Tibial nerve (tissue), 4 donors: ENCODE results near the gene PRXL2B. TPM values are rescaled to one million over a fixed set of nuclear protein-coding genes. Genes with fewer than 3 reads are reported as not detected.
"Not testable (repeated sequence)": the region's sequence is repeated elsewhere in the genome, so short reads cannot be mapped to it uniquely, and the experiment has no call there.

Experiments
- DNase-seq, 2 donors: peaks; one replicate each; pipeline ENCODE4 v3.0.0-alpha.2; 2019; ENCODE audit warnings: low spot score in 2 of 2
- H3K27ac ChIP-seq, 4 donors: fragments of 200-600 bp; sonication (generic) in 3 of 4; one replicate each; pipeline ENCODE4 v1.5.1; 2017 to 2019; ENCODE audit warnings: mild to moderate bottlenecking in 1 of 4
- H3K27me3 ChIP-seq, 2 donors: fragments of 200-600 bp; sonication (generic) in 1 of 2; one replicate each; pipeline versions ENCODE4 v1.5.1 to v1.6.0; 2017 to 2019
- H3K36me3 ChIP-seq, 3 donors: fragments of 200-600 bp; sonication (generic); one replicate each; pipeline ENCODE4 v1.5.1; 2018 to 2019
- H3K4me1 ChIP-seq, 4 donors: fragments of 200-600 bp; sonication (generic) in 3 of 4; one replicate each; pipeline ENCODE4 v1.5.1; 2017 to 2019
- H3K4me3 ChIP-seq, 4 donors: fragments of 200-600 bp; sonication (generic) in 3 of 4; one replicate each; pipeline ENCODE4 v1.5.1; 2017 to 2019; ENCODE audit warnings: mild to moderate bottlenecking in 1 of 4, moderate library complexity in 1 of 4
- H3K9me3 ChIP-seq, 4 donors: fragments of 200-600 bp; sonication (generic) in 3 of 4; one replicate each; pipeline ENCODE4 v1.5.1; 2017 to 2019
- CTCF ChIP-seq, 5 experiments: fragments of 200-600 bp in 3 of 5; fragments of 450-650 bp in 2 of 5; sonication (generic) in 3 of 5; IDR thresholded peaks; one replicate each; pipeline ENCODE4 v1.5.1; 2016 to 2019; ENCODE audit warnings: antibody characterized with exemption in 5 of 5, mild to moderate bottlenecking in 3 of 5, moderate library complexity in 2 of 5
- EP300 ChIP-seq, 2 donors: sonication (generic); formaldehyde crosslinking; IDR thresholded peaks; one replicate each; pipeline ENCODE4 v1.6.1; 2017; ENCODE audit warnings: antibody characterized with exemption in 2 of 2, mild to moderate bottlenecking in 1 of 2
- POLR2A ChIP-seq, 2 donors: fragments of 450-650 bp; IDR thresholded peaks; one replicate each; pipeline ENCODE4 v1.6.1; 2017; ENCODE audit warnings: antibody characterized with exemption in 2 of 2, mild to moderate bottlenecking in 2 of 2, moderate library complexity in 2 of 2
- WGBS, 2 donors: methylation state at CpG; one replicate each; pipeline ENCODE4 v1.1.5; 2018; 5-methylcytosine and 5-hydroxymethylcytosine counted together
- total RNA-seq, 4 donors: library from RNA; depleted of rRNA; stranded (reverse); fragments of >200 nt; gene quantifications; one replicate each; pipeline ENCODE4 v1.1.0, GENCODE V29; 2016

The PRXL2B gene
- total RNA-seq, 4 donors from 2014 or later = 14.4 to 18.0 (median 16.9) TPM

- H3K27ac ChIP-seq = no peak overlapping the region
- DNase-seq = no peak
- TF ChIP-seq POLR2A (IDR thresholded peaks at IDR 0.05) = no peak
- no peak for TF ChIP-seq EP300 (IDR thresholded peaks at IDR 0.05)
- TF ChIP-seq CTCF (IDR thresholded peaks at IDR 0.05) = no peak
- H3K27me3 ChIP-seq = peaks cover 0 to 31% of the 10 kb centered on the region in 2 donors
- H3K9me3 ChIP-seq = peaks cover 0 to 10% (median 0%) of the 10 kb centered on the region in 4 donors
- no peaks in the 10 kb centered on the region for H3K4me1 ChIP-seq
- H3K36me3 ChIP-seq = peaks cover 0 to under 1% (median 0%) of the 10 kb centered on the region in 3 donors
- no peak overlapping the region for H3K4me3 ChIP-seq
- WGBS, 2 donors = 70 to 82% methylated on average over 17 of the region's 17 CpGs
Measured at GRCh38 chr1:2569060-2569459, 17.5 kb upstream of the PRXL2B start.

DNA sequence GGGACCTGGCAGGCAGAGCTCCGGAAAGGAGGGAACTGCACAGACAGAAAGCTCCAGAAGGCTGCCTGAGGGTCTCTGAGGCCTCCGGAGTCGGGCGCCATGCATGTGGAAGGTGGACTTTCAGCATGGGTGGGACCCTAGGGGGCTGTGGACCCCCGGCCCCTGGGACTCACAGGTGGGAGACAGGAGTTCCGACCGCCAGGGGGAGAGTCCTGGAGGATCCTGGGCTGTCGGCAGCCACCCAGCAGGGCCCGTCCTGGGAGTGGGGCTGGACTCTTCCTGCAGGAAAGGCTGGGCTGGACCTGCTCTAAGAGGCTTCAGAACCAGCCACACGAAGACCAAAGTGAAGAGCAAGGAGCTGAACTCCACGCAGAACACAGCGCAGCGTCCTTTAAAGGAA, 16.9 kb upstream of the PRXL2B start:
- H3K4me3 ChIP-seq, H3K9me3 ChIP-seq, DNase-seq, H3K27ac ChIP-seq, H3K4me1 ChIP-seq, H3K36me3 ChIP-seq: not testable (repeated sequence)
- H3K27me3 ChIP-seq = peaks cover 0 to 33% of the 10 kb centered on the region in 2 donors
- 83% methylated on average over 13 of the region's 13 CpGs for WGBS, 2 donors

DNA sequence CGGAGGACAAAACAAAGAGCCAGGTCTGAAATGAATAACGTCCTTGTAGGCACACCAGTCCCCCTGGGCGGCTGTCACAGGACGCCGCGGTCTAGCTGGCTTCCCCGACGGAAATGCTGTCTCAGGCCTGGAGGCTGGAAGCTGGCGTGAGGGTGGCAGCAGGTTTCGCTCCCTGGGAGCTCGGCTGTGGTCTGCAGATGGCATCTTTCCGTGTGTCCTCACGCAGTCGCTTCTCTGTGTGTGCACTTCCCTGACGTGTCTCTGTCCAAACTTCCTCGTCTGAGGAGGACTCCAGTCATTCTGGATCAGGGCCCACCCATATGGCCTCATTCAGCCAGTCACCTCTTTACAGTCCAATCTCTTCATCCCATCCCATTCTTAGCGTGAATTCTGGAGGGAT, 16.2 kb upstream of the PRXL2B start:
- Histone ChIP-seq H3K27ac (no peak overlapping the region), H3K36me3 (no peaks in the 10 kb centered on the region), H3K4me1 (no peaks in the 10 kb centered on the region), H3K27me3 (peaks cover 0 to 33% of the 10 kb centered on the region in 2 donors), H3K4me3 (no peak overlapping the region), H3K9me3 (peaks cover 0 to 10% (median 0%) of the 10 kb centered on the region in 4 donors)
- TF ChIP-seq EP300 (IDR thresholded peaks at IDR 0.05) = no peak
- no peak for TF ChIP-seq POLR2A (IDR thresholded peaks at IDR 0.05)
- TF ChIP-seq CTCF (IDR thresholded peaks at IDR 0.05) = no peak
- WGBS, 2 donors = 79 to 86% methylated on average over 17 of the region's 17 CpGs
- no peak for DNase-seq

DNA sequence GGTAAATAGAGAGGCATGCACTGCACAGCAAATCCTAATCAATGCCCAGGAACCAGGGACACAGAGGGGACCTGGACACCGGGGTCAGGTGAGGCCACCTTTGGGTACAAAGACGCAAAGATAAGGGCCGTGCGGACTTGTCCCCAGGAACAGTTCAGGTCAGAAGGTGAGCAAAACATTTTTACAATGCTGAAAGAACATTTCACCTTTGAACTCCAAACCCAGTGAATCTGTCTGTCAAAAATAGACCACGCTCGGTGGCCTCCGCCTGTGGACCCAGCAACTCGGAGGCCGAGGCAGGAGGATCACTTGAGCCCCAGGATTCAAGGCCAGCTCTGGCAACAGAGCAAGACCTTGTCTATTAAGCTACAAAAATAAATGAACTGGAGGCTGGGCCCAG, 15.2 kb upstream of the PRXL2B start:
- peaks cover 0 to 10% (median 0%) of the 10 kb centered on the region in 4 donors for H3K9me3 ChIP-seq
- peaks cover 0 to 33% of the 10 kb centered on the region in 2 donors for H3K27me3 ChIP-seq
- no peak for DNase-seq
- H3K4me3 ChIP-seq = no peak overlapping the region
- TF ChIP-seq POLR2A (IDR thresholded peaks at IDR 0.05) (no peak), EP300 (IDR thresholded peaks at IDR 0.05) (no peak), CTCF (IDR thresholded peaks at IDR 0.05) (no peak)
- H3K27ac ChIP-seq = no peak overlapping the region
- WGBS, 2 donors = 82 to 85% methylated on average over 9 of the region's 9 CpGs
- H3K4me1 ChIP-seq = peaks cover 0 to 7% (median 2%) of the 10 kb centered on the region in 4 donors
- H3K36me3 ChIP-seq = no peaks in the 10 kb centered on the region

GRCh38 chr1:2573250-2573920, 13.2 kb upstream of the PRXL2B start:
- peaks cover 0 to 14% (median 9%) of the 10 kb centered on the region in 4 donors for H3K4me1 ChIP-seq
- H3K9me3 ChIP-seq = peaks cover 0 to 10% (median 0%) of the 10 kb centered on the region in 4 donors
- DNase-seq = no peak
- H3K36me3 ChIP-seq = no peaks in the 10 kb centered on the region
- H3K4me3 ChIP-seq = no peak overlapping the region
- no peak for TF ChIP-seq POLR2A (IDR thresholded peaks at IDR 0.05)
- no peak for TF ChIP-seq EP300 (IDR thresholded peaks at IDR 0.05)
- TF ChIP-seq CTCF (IDR thresholded peaks at IDR 0.05) = no peak
- H3K27me3 ChIP-seq = peaks cover 0 to 27% of the 10 kb centered on the region in 2 donors
- WGBS, 2 donors = 80 to 88% methylated on average over 8 of the region's 8 CpGs
- H3K27ac ChIP-seq = no peak overlapping the region
